GM12875 (cell line): ENCODE data around the gene TLR6.

Source experiments
- H3K4me3 ChIP-seq: one replicate; pipeline ENCODE4 v1.5.1; 2011; ENCODE audit warnings: low read depth, low read length, control low read depth
- TF ChIP-seq, protein P1 (sequence below): IDR thresholded peaks from 2 replicates; pipeline ENCODE4 v1.5.1; 2011; ENCODE audit warnings: low read depth, mild to moderate bottlenecking, control low read depth, inconsistent platforms, low read length, moderate library complexity, borderline replicate concordance; ENCODE audit not compliant: insufficient read depth

The TLR6 gene

DNA sequence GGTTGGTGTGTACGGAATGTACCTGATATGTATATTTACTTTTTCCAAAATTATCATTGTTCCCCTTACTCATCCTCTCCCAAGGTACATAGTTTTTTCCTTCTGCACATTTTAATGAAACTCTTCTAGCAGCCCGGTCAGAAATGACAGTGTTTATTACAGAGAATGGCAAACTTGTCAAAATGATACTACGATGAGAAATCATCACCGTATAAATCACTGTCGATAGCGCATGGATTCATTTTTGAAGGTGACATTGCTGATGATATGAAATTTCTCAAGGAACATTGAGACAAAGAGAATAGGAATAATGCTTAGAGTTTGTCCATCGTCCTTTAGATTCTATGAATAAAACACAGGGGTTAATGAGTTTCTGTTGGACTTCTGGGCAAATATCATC, 41.6 kb upstream of the TLR6 start:
- no peak overlapping the region for H3K4me3 ChIP-seq
- TF ChIP-seq, protein P1, sequence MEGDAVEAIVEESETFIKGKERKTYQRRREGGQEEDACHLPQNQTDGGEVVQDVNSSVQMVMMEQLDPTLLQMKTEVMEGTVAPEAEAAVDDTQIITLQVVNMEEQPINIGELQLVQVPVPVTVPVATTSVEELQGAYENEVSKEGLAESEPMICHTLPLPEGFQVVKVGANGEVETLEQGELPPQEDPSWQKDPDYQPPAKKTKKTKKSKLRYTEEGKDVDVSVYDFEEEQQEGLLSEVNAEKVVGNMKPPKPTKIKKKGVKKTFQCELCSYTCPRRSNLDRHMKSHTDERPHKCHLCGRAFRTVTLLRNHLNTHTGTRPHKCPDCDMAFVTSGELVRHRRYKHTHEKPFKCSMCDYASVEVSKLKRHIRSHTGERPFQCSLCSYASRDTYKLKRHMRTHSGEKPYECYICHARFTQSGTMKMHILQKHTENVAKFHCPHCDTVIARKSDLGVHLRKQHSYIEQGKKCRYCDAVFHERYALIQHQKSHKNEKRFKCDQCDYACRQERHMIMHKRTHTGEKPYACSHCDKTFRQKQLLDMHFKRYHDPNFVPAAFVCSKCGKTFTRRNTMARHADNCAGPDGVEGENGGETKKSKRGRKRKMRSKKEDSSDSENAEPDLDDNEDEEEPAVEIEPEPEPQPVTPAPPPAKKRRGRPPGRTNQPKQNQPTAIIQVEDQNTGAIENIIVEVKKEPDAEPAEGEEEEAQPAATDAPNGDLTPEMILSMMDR: no peak

DNA sequence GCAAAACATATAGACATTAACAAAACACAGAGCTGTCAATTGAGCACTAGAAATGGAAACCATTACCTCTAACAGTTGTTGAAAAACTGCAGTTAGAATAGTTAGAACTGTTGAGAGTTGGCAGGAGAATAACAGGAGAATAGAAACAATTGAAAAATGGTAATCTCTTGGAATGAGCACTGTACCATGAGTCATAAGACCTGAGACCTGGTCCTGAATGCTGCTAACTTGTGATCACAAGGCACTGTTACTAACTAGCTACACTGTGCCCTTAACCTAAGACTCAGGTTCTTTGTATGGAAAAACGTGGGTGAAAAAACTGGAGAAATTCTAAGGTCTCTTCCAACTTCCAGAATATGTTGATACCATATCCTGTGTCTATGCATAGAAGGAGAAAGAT, 40.3 kb upstream of the TLR6 start:
- no peak overlapping the region for H3K4me3 ChIP-seq
- TF ChIP-seq, protein P1: no peak

DNA sequence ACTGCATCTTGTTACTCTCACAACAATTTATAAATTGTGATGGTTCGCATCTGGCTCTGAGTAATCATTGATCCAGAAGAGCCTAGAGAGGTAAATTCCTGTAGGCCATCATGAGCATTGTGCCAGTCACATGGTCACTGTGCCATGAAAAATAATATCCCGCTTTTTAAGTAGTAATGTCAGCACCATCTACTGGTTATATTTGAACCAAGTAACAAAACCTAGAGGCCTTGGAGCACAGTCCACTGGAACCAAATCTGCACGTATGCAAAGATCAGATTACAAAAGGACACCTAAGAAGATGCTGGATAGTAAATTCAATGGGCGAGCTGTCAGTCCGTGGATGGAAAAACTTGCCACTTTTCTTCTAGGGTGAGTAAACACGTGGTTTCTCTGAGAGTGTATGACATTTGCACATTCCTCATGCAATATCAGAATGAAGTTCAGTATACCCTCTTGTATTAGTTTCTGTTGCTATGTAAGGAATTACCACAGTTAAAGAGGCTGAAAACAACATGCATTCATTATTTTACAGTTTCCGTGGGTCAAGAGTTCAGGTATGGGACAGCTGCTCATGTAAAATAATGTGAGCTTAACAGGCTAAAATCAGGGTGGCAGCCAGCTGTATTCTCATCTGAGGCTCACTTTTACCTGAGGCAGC, 37.8 kb upstream of the TLR6 start:
- TF ChIP-seq, protein P1: no peak
- H3K4me3 ChIP-seq: no peak overlapping the region

DNA sequence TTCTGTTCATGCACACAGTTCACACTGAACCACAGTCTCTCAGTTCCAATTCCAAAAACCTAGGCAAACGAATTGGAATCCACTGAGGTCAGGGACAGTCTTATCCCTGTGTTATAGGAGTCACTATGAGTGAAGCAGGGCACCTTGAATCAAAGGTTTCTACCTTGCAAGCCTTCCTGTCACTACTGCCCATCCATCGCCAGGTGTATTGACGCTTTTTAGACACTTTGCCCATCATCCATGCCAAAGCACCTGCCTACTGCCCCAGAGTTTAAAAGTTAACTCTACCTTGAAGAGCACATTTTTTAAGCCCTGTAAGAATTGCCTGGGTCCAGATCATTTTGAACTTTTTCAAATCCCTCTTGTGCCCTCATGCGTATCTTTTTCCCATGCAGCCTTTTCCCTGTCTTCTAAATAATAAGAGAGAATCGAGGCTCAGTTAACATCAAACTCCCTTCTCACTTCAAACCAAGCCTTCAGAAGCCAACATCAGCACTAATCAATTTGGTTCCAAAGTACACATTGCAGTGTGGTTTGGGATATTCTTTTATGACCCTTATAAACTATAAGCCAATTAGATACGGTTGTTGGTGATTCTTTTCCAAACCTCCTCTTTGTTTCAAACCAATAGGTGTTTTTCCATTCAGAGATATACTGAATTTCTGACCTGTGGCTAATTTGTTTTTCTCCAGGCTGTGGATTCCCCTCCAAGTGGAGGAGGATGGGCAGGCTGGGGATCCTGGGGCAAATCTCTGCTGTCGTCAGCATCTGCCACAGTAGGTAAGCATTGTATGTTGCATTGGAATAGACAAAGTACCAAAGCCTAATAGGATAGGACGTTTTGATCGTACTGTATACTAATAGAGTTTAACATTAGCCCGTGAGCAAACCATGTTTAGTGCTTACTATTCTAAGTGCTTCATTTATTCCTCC, 34.7 kb upstream of the TLR6 start:
- no peak overlapping the region for H3K4me3 ChIP-seq
- TF ChIP-seq, protein P1: no peak

DNA sequence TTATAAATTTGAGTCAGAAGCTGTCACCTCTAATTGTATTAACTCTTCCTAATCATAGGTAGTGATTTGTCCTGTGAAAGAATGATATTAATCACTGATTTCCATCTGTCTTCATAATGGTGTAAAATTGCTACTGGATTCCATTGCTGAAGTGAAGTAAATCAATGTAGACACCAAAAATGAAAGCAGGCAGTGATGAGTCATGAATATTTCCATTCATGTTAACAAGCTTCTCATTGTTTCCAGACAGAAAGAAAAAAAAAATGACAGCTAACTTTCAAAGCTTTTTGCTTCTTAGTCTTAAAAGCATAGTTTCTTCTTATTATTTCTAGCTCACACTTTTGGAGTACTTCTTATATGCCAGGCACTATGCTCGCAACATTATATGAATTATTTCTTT, 32.5 kb upstream of the TLR6 start:
- H3K4me3 ChIP-seq: no peak overlapping the region
- TF ChIP-seq, protein P1: no peak

DNA sequence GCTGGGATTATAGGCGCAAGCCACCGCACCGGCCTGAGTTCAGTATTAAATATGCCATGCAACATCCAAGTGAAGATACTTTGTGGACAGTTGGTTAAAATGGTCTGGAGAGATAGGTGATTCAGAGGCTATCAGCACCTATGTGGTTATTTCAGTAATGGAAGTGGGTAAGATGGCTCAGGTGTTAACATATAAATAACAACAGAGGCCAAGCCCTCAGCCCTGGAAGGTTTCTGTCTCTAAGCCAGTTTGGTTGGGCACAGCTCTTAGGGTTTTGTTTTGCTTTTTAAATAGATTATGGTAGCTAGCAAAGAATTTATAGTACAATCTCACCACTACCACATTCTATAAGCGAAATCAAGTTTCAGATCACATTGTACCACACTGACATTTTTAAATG, 27.6 kb upstream of the TLR6 start:
- TF ChIP-seq, protein P1: no peak
- H3K4me3 ChIP-seq: no peak overlapping the region
